ENCODE measurements around the gene NEDD8. TPM values are rescaled to one million over a fixed set of nuclear protein-coding genes. Genes with fewer than 3 reads are reported as not detected.

NEDD8 gene
- total RNA-seq, 1 donor from 2014 or later = 169 TPM

- no peak for DNase-seq (ENCODE audit: low spot score)
These were observed 32.1 kb upstream of the NEDD8 start for GRCh38 chr14:24264298-24264697.

- no peak for DNase-seq (ENCODE audit: low spot score)
These were observed 31.7 kb upstream of the NEDD8 start for GRCh38 chr14:24263848-24264247.

GRCh38 chr14:24262821-24263733 is 30.9 kb upstream of the NEDD8 start, which contains the start of gene TGM1:
Gene TGM1 (minus strand): TSS chr14:24263177. CDS start chr14:24262352, 825 bp downstream.
- DNase-seq (ENCODE audit: low spot score) = no peak

GRCh38 chr14:24261969-24262327 is 29.8 kb upstream of the NEDD8 start:
- DNase-seq (ENCODE audit: low spot score) = no peak

GRCh38 chr14:24261256-24261968 is 29.2 kb upstream of the NEDD8 start:
- DNase-seq (ENCODE audit: low spot score) = no peak

GRCh38 chr14:24260780-24261157 is 28.6 kb upstream of the NEDD8 start:
- no peak for DNase-seq (ENCODE audit: low spot score)

GRCh38 chr14:24260026-24260779 is 28.0 kb upstream of the NEDD8 start:
- no peak for DNase-seq (ENCODE audit: low spot score)

- no peak for DNase-seq (ENCODE audit: low spot score)
These were observed 27.3 kb upstream of the NEDD8 start for GRCh38 chr14:24259282-24260025.

- no peak for DNase-seq (ENCODE audit: low spot score)
These were observed 26.5 kb upstream of the NEDD8 start for GRCh38 chr14:24258548-24259265.

GRCh38 chr14:24258119-24258518 is 26.0 kb upstream of the NEDD8 start:
- DNase-seq (ENCODE audit: low spot score) = no peak

- no peak for DNase-seq (ENCODE audit: low spot score)
These were observed 24.8 kb upstream of the NEDD8 start for GRCh38 chr14:24256960-24257359.

GRCh38 chr14:24255931-24256711 is 24.0 kb upstream of the NEDD8 start:
- DNase-seq (ENCODE audit: low spot score) = no peak

GRCh38 chr14:24255438-24255837 is 23.3 kb upstream of the NEDD8 start:
- no peak for DNase-seq (ENCODE audit: low spot score)

GRCh38 chr14:24254630-24255392 is 22.6 kb upstream of the NEDD8 start:
- DNase-seq (ENCODE audit: low spot score) = no peak

- no peak for DNase-seq (ENCODE audit: low spot score)
These were observed 21.8 kb upstream of the NEDD8 start for GRCh38 chr14:24253936-24254335.

- peak; percentile 55 for DNase-seq (ENCODE audit: low spot score)
These were observed 20.3 kb upstream of the NEDD8 start for GRCh38 chr14:24252289-24253124.

GRCh38 chr14:24251880-24252288 is 19.7 kb upstream of the NEDD8 start:
- peak; percentile 53 for DNase-seq (ENCODE audit: low spot score)

GRCh38 chr14:24250354-24250753 is 18.2 kb upstream of the NEDD8 start:
- DNase-seq (ENCODE audit: low spot score) = peak; percentile 82
